OCI-LY1 (cell line): Measurements from ENCODE around the gene KIAA0232.

Experiments
- EZH2 ChIP-seq: fragments of 200-600 bp; sonication (generic), shearing (Covaris generic); IDR thresholded peaks from 2 replicates; pipeline ENCODE4 v1.8.0; 2017; ENCODE audit warnings: borderline replicate concordance, mixed run types, mild to moderate bottlenecking, antibody characterized with exemption, low read length, moderate library complexity, mixed read lengths
- TF ChIP-seq, protein P1 (sequence below): fragments of 200-600 bp; sonication (generic), shearing (Covaris generic); IDR thresholded peaks from 2 replicates; pipeline ENCODE4 v1.5.1; 2017; ENCODE audit warnings: mild to moderate bottlenecking, antibody characterized with exemption, low read length, moderate library complexity, mixed read lengths

DNA sequence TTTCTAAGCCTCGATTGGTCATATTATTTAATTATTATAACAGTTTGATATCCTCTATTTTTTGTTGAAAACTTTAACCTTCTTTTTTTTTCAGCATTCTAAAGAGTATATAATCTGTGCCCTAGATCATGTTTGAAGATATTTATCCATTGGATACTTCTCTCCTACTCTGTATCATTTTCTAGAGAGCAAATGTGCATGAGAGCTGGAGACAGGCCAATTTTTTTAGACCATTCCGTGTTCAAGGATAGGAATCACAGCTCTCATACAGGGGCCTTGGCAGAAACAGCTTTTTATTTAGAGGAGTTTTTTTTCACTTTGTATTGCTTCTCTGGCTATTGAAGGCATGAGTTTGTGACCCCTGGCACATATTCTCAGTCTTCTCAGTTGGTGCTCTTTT, 69.4 kb downstream of the KIAA0232 start:
- TF ChIP-seq, protein P1, sequence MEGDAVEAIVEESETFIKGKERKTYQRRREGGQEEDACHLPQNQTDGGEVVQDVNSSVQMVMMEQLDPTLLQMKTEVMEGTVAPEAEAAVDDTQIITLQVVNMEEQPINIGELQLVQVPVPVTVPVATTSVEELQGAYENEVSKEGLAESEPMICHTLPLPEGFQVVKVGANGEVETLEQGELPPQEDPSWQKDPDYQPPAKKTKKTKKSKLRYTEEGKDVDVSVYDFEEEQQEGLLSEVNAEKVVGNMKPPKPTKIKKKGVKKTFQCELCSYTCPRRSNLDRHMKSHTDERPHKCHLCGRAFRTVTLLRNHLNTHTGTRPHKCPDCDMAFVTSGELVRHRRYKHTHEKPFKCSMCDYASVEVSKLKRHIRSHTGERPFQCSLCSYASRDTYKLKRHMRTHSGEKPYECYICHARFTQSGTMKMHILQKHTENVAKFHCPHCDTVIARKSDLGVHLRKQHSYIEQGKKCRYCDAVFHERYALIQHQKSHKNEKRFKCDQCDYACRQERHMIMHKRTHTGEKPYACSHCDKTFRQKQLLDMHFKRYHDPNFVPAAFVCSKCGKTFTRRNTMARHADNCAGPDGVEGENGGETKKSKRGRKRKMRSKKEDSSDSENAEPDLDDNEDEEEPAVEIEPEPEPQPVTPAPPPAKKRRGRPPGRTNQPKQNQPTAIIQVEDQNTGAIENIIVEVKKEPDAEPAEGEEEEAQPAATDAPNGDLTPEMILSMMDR: no peak
- TF ChIP-seq EZH2: no peak
